Left cardiac atrium (tissue), 4 donors: ENCODE results near the gene IKZF2. TPM values are rescaled to one million over a fixed set of nuclear protein-coding genes. Genes with fewer than 3 reads are reported as not detected.

ENCODE experiments used
- ATAC-seq, 2 donors: fragments of 200-7000 bp; cut with Tn5 transposase; one replicate each; pipeline ENCODE4 v1.9.1; 2020; ENCODE audit warnings: mild to moderate bottlenecking in 2 of 2, moderate library complexity in 2 of 2
- DNase-seq: peaks from one replicate; pipeline ENCODE4 v3.0.0-alpha.2; 2020
- intact Hi-C, 2 donors: fragments of 100-400 bp; cut with DNase I; formaldehyde crosslinking; loops; one replicate each; pipeline versions ENCODE4 v1.14.1 to v1.15.1; 2022 to 2023
- total RNA-seq, 2 donors: library from RNA; stranded (reverse); fragmentation: NEBNext Ultra II Directional; extraction: Animal tissue kit (Norgen Biotek cat#: 25700); gene quantifications; one replicate each; pipeline ENCODE4 v1.2.1, GENCODE V29; 2021
- donor health status: DM: no; HTN: yes; CAD: no.
- donor health status: DM: no; HTN: yes; CAD: no; lungs with severe emphysema.
- donor health status: DM: yes; HTN: yes; CAD: no.
- donor health status: Dilated cardiomyopathy.

The IKZF2 gene
- total RNA-seq, 2 donors from 2014 or later: 3.8 to 6.3 TPM

- DNase-seq (no peak), ATAC-seq (no peak)
- intact Hi-C loops: no loop called here
These were observed 43.7 kb downstream of the IKZF2 start for GRCh38 chr2:213107728-213108127.

DNA sequence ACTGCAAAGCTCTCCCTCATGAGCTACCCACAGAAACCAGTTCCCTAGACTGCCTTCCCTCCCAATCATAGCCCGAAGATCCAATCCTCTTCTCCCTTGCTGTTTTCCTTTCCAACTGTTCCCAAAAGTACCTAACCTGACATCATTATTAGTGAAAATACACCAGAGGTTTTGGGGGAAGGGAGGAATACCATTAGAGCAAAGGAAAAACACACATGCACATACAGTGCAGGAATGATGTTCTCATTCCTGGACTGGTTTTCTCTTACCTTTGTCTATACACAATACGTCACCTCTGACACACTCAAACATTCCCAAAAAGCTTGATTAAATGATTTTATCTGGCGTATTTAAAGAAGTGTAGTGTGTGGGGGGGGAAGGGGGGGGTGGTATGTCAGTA, 46.2 kb downstream of the IKZF2 start:
- intact Hi-C loops: no loop called here
- ATAC-seq (no peak), DNase-seq (no peak)

- DNase-seq: no peak
- peak; percentile 3 to 41 for ATAC-seq
- intact Hi-C loops: no loop called here
These were observed 46.6 kb downstream of the IKZF2 start for GRCh38 chr2:213104903-213105202.

DNA sequence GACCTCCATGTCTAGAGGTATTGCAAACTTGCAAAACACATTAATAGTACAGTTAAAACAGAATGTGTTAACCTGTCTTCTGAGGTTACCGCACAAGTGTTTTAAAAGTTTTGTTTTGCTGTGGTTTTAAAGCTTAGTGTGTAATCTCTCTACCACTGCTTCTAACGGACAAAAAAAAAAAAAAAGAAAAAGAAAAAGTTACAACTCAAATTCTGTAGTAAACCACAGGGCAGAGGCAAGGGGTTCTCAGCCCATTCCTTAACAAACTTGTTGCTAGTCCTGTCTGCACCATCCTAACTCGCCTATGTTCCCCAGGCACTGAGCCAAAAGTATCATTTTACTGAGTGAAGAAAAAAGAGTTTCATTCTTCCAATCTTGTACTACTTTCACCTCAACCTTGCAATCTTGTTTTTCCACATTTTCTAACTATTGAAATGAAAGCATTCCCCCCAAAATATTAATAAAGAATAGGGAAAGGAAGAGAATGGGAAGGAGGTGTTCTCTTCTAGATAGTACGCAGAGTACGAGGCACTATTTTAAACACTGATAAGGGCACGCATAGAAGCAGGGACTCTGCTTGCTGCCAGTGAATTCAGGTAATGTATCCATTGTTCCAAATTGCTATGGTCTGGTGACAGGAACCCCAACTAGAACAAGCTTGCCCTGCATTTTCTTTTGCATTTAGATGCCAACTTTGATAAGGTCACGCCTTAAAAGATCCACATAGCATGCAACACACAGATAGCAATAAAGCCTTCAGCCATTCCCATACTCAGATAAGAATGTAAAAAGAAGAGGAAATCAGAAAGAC, 47.1 kb downstream of the IKZF2 start:
- peak in 1 of 2 donors; percentile 76 for ATAC-seq
- no peak for DNase-seq
- intact Hi-C loops: no loop called here

DNA sequence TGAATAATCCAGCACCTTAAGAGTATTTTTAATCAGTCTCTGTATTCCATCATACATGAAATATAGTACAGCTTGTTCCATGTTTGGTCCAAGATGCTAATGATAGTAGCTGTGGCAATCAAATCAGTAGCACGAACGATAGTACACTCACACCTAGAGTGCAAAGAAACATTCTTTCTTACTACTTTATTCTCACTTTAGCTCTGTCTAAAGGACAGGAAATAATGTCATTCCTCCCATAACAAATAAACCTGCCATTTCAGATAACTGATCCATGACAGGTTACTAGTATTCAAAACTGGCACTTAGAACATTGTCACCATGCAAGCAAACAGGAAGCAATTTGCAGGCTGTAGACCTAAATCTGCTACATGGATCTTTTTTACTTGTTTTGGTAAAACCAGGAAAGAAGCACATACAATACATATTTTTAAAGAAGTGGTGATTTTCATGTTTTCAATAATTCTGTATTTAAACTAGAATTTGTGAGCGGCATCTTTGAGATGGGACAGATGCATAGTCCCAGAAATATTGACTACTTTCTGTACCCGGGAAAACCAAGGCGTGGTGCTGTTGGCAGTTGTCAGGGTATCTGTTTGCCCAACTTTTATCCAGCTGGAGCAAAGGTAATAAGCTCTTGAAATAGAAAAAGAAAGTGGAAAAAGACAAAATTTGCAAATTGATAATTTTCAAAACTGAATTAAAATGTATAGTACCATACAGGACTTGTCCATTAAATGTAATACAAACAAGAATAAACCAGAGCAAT, 49.5 kb downstream of the IKZF2 start:
- DNase-seq (no peak), ATAC-seq (no peak)
- intact Hi-C loops: no loop called here

GRCh38 chr2:213101109-213101508, 50.3 kb downstream of the IKZF2 start:
- ATAC-seq (no peak), DNase-seq (no peak)
- intact Hi-C loops: no loop called here

DNA sequence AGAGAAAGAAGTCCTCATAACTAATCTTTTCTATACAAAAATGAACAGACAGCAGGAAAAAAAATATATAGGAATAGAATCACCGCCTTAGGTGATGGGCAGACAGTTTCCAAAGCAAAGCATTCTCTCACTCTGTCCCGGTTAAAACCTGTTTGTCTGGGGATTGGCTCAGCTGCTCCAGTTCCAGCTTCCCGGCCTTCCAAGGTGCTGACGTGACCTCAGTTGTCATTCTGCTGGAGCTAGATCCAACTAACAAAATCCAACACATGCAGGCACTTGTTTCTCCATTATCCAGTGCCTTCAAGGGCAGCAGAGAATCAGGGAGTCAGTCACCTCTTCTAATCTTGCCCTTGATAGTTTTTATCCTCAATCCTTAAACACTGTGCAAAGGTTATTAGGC, 52.8 kb downstream of the IKZF2 start:
- DNase-seq (no peak), ATAC-seq (peak; percentile 38 to 71)
- intact Hi-C loops: loop anchor here in 1 of 2 donors (10.0 kb wide), 1 partner anchor 694 kb away; no protein-coding TSS in a partner anchor

DNA sequence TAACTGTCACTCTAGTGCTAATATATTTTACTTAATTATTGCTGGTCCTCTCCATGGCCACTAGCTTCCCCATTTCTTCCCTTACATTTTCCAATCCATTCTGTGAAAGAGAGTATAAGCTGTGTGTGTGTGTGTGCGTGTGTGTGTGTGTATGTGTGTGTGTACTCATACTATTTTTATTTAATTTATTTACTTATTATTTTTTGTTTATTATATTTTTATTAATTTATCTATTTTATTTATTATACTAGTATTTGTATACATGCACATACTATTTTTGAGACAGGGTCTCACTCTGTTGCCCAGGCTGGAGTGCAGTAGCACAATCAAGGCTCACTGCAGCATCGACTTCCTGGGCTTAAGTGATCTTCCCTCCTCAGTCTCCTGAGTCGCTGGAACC, 59.6 kb downstream of the IKZF2 start:
- DNase-seq (no peak), ATAC-seq (no peak)
- intact Hi-C loops: loop anchor here in 1 of 2 donors (10.0 kb wide), 1 partner anchor 687 kb away; no protein-coding TSS in a partner anchor

GRCh38 chr2:213090772-213091171, 60.6 kb downstream of the IKZF2 start:
- ATAC-seq: no peak
- no peak for DNase-seq
- intact Hi-C loops: loop anchor here in 1 of 2 donors (10.0 kb wide), 1 partner anchor 686 kb away; no protein-coding TSS in a partner anchor

DNA sequence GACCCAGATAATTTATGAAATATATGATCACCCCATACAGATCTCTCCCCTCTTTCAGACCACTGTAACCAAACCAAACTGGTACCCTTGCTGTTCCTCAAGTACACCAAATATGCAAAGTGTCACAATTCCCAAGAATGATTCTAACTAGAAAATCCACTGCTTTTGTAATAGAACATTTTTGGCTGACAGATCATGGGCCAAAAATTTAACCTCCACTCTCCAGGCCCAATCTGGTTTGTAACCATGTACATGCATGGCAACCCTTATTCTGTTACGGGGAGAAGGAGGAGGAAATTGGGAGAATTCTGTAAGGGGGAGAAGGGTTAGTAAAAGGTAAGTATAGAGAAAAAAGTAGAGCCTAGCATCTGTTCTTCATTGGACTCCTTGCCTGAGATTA, 62.0 kb downstream of the IKZF2 start:
- no peak for ATAC-seq
- intact Hi-C loops: no loop called here
- DNase-seq: no peak

DNA sequence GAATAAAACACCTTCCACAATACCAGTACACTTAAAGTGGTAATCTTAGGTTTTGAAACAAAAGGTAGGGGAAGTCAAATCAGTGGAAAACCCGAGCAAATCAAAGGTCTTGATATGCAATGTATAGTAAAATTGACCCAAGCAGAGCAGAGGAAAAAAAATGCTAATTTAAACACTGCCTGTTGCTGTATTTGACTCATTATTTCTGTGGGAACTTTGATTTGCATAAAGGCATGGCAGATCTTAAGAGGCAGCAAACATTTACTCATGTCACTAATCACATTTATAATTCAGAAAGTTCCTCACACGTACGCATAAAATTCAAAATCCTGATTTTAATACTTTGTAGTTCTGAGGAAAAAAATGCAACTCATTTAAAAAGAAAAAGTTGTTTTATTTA, 64.4 kb downstream of the IKZF2 start:
- no peak for ATAC-seq
- DNase-seq: no peak
- intact Hi-C loops: no loop called here

DNA sequence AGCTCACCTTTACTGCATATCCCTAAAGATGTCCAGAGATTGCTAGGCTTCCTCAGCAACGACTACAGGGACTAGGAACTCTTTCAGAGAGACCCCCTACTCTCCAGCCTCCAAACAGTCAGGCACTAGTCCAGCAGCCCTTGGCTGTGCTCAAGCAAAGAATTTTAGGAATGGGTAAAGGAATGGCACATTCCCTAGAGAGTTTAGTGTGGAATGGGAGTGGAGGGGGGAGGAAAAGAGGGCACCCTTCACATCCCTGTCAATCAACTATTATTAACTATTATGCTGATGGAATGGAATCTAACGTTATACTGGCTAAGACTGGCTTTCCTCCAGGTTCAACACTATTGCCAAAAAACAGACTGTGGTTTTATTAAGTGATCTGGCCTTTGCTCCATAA, 64.8 kb downstream of the IKZF2 start:
- no peak for DNase-seq
- ATAC-seq: peak; percentile 54 to 69

DNA sequence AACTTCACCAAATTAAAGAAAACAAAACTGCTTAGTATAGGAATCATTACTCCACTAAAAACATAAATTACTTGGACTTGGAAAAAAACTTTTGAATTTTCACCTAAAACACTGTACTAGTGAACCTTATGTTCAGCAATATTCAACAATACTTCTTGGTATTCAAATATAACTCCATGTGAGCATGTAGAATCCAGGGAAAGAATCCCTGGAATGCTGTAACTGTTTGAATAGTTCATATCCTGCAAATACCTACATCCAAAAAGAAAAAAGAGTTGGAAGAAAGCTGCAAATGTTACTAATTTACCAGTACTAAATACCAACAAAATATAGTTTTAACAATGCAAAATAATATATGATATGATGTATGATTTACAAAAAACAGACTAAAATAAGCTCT, 65.4 kb downstream of the IKZF2 start:
- DNase-seq (no peak), ATAC-seq (no peak)
- intact Hi-C loops: no loop called here

More for the DNA sequence above, 64.8 kb downstream of the IKZF2 start:
- intact Hi-C loops: no loop called here

DNA sequence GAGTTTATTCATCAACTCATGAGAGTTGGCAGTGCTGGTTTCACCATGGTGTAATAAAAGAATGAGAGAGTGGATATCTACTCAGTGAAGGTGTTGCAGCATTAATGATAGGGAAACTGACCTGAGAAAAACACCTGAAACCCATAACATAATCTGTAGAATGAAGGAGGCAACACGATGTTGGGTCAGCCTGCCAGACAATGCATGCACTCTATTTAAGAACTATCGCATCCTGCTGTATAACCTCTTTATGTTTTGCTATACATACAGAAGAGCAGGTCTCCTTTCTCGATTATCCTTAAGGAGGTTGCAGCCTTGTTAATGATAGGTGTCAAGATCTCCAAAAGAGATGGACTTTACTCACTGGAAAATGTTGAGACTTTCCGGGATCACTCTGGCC, 65.9 kb downstream of the IKZF2 start:
- DNase-seq (no peak), ATAC-seq (no peak)
- intact Hi-C loops: no loop called here

- ATAC-seq (no peak), DNase-seq (no peak)
These were observed 67.2 kb downstream of the IKZF2 start for GRCh38 chr2:213084261-213084660.

GRCh38 chr2:213080969-213081617, 70.3 kb downstream of the IKZF2 start:
- ATAC-seq (no peak), DNase-seq (no peak)
- intact Hi-C loops: no loop called here

More at GRCh38 chr2:213084261-213084660, 67.2 kb downstream of the IKZF2 start:
- intact Hi-C loops: no loop called here

DNA sequence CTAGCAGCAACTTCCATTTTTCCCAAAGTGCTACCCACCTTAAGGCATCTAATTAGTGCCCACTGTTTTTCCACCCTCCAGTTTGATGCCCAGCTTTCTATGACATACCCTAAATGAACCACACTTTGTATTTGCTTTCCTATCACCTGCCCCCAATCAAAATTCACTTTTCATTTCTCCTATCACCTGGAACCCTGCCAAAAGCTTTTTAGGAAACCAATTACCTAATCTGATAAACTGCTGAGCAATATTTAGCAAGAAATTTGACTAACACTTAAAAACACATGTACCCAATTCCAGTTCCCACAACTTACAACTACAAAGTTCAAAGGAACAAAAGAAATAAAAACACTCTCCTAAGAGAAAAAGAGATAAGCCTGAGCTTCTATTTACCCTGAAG, 71.7 kb downstream of the IKZF2 start:
- intact Hi-C loops: no loop called here
- ATAC-seq: no peak
- DNase-seq: no peak

DNA sequence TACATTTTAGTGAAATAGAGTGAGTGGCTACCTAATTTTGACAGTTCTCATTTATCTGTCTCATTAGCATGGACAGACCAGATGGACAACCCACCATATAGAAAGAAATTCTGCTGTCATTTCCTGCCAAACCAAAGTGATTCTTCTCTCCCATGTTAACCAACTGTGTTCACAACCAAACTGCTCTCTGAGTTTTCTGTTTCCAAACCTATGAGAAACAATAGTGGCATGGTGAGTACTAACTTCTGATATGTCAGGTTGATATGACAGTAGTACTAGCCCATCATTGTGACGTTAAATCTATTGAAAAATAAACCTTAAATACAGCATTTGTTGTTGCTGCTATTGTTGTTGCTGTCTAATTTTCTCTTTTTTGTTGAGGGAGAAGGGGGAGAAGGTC, 72.7 kb downstream of the IKZF2 start:
- ATAC-seq: no peak
- intact Hi-C loops: no loop called here
- no peak for DNase-seq

DNA sequence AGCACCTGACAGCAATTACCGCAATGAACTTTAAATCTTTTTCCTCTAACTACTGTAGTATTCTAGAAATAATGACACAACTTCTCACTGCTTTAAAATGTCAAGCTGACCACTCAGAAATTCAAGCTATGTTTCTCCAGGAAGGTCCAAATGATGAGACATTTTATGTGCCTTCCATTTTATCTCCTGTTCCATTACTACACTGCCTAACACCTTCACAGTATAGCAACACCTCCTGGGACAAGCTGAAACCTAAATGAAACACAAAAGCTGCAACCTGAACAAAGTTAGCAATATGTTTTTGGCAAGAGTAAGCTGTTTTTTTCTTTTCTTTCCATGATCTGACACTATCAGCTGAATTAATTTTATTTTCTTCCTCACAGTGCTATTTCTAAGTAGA, 81.9 kb downstream of the IKZF2 start:
- DNase-seq (no peak), ATAC-seq (no peak)
- intact Hi-C loops: no loop called here

- no peak for ATAC-seq
- no peak for DNase-seq
- intact Hi-C loops: no loop called here
These were observed 82.6 kb downstream of the IKZF2 start for GRCh38 chr2:213068676-213069359.
